Activated T-cell treated with anti-CD3 and anti-CD28 coated beads for 48 hours (primary cell): ENCODE data around the gene MAP3K10.

Source experiments
- DNase-seq: peaks from one replicate; pipeline ENCODE4 v3.0.0-alpha.2; 2020; ENCODE audit warnings: low read depth

The MAP3K10 gene

DNA sequence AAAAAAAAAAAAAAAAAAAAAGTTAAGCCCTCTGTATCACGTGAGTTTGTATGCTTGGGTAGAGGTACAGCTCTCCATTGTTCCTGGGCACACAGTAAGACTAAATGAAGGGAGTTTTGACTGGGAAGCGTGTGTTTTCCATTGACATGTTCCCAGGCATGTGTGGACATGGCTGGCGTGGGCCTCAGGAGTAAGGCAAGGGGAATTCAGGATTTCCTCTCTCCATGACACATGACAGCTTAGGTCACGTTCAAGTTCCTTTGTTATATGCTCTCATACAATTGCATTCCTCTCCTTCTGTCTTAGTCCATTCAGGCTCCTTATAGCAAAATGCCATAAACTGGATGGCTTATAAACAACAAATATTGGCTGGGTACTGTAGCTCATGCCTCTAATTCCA, 17.1 kb upstream of the MAP3K10 start:
- no peak for DNase-seq

DNA sequence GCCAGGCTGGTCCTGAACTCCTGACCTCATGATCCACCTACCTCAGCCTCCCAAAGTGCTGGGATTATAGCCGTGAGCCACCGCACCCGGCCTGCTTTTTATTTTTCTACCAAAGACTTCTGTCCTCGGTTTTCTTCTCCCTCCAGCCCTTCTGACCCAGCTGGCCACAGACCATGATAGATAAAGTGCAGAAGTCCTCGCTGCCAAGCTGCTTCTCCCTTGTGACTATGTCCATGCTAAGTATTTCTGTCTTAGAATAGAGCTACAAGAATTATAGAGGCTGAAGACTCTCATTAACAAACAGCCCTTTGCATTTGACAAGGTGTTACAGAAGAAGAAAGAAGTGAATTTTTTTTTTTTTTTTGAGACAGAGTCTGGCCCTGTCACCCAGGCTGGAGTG, 15.4 kb upstream of the MAP3K10 start:
- no peak for DNase-seq

GRCh38 chr19:40177286-40178070, 13.7 kb upstream of the MAP3K10 start:
- DNase-seq = no peak

DNA sequence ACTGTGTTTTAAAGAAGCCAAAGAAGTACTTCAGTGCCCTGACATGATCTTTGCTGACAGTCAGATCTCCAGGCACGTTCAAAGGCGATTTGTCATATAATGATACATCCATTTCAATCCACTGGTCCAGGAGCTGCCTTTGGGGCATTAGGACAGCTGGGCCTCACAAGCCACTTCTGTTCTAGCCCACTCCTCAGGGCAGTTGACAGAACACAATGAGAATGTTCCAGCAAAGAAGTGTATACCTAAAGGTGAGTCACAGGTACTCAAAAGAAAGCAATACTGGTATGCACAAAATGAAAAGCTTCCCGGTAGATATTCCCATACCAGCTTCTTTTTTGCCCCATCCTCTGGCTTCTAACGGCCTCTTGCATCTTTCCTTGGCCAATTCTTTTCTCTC, 12.5 kb upstream of the MAP3K10 start:
- no peak for DNase-seq

GRCh38 chr19:40184273-40184672, 7.0 kb upstream of the MAP3K10 start:
- no peak for DNase-seq

- DNase-seq = peak; percentile 10
Observed at GRCh38 chr19:40191836-40192646, 815 bp downstream of the MAP3K10 start.

DNA sequence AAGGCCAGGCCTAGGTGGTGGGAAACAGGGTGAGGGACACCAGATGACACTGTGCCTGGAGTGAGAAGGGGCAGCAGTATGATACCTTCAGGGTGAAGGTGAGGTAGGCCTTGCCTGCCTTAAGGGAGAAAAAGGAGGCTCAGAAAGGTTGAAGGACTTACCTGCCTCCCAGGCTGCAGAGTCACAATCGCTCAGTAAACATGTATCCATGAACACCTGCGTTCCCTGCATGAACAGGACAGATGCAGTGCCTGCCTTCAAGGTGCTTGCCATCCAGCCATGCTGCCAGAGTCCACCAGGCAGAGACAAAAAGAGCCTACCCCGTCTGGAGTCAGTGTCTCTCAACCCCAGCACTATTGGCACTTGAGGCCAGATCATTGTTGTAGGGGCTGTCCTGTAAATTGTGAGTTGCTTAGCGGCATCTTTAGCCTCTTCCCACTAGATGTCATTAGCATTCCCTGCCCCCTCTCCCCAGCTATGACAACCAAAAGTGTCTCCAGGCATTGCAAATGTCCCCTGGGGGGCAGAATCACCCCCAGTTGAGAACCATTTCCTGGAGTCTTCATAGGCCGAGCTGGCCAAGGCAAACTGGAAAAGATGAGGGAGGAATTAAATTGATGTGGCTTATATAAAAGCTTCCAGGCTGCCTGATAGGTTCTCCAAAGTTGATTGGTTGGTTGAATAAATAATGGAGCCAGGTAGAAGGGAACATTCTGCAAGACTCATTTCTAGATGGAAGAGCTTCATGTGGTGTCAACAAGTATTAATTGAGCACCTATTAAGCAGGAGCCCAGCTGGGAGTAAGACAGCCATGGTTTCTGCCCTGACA, 1.7 kb downstream of the MAP3K10 start:
- no peak for DNase-seq

DNA sequence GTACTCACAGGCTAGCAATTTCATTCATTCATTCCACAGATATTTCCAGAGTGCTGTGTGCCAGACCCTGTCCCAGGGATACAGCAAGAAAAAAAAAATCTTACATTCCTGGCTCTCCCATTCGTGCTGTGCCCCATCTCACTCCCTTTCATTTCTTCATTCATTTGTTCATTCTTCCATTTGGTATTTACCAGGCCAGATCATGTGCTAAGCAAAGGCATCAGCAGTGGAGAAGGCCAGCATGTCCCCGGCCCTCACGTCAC, 2.3 kb downstream of the MAP3K10 start:
- DNase-seq = no peak

- no peak for DNase-seq
Observed at GRCh38 chr19:40198272-40198990, 7.2 kb downstream of the MAP3K10 start.

DNA sequence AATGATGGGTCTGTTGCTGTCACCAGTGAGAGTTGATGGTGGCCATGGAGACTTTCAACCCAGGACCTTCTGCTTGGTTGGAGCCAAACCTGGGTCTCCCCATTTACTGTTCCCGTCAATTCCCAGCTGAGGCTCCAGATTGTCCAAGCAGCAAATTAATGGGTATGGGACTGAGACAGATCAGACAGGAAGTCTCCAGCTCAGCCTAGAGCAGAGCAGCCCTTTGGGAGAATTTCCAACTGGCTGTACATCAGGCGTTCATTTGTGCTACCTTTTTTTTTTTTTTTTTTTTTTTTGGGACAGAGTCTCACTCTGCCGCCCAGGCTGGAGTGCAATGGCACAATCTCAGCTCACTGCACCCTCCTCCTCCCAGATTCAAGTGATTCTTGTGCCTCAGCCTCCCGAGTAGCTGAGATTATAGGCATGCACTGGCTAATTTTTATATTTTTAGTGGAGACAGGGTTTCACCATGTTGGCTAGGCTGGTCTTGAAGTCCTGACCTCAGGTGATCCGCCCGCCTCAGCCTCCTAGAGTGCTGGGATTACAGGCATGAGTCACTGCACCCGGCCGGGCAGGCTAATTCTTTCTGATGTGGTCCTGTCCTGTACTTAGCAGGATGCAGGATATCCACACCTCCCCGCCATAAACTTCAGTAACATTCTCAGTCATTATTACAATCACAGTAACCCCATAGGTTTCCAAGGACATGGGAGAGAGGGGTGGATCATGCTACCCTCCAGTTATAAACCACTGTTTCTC, 9.3 kb downstream of the MAP3K10 start:
- DNase-seq = no peak

DNA sequence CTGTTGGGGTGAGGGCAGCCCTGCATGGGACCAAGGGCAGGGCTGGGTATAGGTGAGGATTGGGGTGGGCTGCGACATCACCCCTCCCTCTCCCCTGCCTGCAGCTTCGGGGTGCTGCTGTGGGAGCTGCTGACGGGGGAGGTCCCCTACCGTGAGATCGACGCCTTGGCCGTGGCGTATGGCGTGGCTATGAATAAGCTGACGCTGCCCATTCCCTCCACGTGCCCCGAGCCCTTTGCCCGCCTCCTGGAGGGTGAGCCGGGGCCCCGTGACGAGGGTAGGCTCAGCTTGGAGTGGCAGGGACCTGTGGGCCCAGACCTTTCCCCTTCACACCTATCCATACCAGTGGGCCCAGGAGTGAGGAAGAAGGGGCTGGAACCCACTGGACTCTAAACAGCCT, 13.2 kb downstream of the MAP3K10 start:
- DNase-seq = no peak

DNA sequence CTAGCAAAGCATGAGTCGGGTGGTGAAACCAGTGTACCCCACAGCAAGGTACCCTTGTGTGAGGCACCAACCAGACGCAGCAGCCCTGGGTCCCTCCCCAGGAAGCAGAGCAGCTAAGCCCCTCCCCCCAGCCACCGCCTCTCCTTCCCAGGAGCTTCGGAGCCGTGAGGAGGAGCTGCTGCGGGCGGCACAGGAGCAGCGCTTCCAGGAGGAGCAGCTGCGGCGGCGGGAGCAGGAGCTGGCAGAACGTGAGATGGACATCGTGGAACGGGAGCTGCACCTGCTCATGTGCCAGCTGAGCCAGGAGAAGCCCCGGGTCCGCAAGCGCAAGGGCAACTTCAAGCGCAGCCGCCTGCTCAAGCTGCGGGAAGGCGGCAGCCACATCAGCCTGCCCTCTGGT, 14.5 kb downstream of the MAP3K10 start:
- DNase-seq = no peak

- no peak for DNase-seq
Observed at GRCh38 chr19:40208602-40209001, 17.4 kb downstream of the MAP3K10 start.

- DNase-seq = no peak
Observed at GRCh38 chr19:40210889-40211288, 19.7 kb downstream of the MAP3K10 start.

DNA sequence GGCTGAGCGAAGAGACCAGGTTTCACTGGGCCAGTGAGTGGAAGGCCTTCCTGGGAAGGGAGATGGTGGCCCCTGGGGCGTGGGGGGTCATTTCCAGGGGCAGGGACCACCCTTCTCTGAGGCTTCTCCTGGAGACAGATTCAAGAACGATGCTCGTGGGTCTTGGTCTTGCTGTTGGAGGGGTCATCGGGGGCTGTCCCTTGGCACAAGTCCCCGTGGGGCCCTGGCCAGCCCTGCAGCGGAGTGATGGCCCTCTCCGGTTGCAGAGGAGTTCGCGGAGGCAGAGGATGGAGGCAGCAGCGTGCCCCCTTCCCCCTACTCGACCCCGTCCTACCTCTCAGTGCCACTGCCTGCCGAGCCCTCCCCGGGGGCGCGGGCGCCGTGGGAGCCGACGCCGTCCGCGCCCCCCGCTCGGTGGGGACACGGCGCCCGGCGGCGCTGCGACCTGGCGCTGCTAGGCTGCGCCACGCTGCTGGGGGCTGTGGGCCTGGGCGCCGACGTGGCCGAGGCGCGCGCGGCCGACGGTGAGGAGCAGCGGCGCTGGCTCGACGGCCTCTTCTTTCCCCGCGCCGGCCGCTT, 22.1 kb downstream of the MAP3K10 start:
- no peak for DNase-seq

- DNase-seq = no peak
Observed at GRCh38 chr19:40213882-40214570, 22.8 kb downstream of the MAP3K10 start.

DNA sequence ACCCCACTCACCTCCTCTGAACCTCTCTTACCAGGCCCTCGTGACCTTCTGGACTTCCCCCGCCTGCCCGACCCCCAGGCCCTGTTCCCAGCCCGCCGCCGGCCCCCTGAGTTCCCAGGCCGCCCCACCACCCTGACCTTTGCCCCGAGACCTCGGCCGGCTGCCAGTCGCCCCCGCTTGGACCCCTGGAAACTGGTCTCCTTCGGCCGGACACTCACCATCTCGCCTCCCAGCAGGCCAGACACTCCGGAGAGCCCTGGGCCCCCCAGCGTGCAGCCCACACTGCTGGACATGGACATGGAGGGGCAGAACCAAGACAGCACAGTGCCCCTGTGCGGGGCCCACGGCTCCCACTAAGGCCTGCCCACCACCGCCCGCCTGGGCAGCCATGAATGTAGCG, 23.7 kb downstream of the MAP3K10 start:
- DNase-seq = no peak

DNA sequence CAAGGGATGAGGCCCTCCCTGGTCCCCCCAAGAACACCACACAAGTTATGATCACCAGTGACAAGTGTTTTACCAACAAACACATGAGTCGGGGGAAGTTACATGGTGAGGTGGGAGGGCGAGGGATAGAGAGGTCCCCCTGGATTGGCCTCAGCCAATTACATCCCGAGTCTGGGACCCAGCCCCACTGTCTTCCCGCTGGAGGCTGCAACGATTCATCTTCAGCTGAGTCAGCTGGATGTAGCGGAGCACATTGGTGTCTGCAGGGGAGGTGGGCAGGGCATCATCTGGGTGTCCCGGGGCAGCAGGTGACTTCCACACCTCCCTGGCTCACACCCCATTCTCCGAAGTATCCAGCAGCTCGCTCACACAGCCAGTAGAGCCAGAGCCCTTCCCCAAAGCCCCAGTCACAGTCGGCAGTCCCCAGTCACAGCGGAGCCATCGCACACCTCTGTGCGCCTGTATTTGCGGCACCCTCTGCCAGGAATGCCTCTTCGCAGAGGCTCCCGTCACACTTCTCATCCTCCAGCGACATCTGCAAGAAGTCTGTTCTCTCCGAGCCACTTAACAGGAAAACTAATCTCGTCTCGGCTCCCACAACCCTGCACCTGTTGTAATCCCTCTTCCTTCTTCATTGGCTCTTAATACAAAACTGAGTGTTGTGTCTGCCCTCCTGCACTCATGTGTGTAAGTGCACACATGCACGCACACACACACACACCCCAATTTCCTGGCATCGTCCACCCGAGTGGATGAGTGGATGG, 25.0 kb downstream of the MAP3K10 start:
- no peak for DNase-seq

GRCh38 chr19:40216777-40217026, 25.5 kb downstream of the MAP3K10 start:
- no peak for DNase-seq
